Measurements from ENCODE around the gene RPS23.
"Not testable (repeated sequence)": the region's sequence is repeated elsewhere in the genome, so short reads cannot be mapped to it uniquely, and the experiment has no call there.

The RPS23 gene

DNA sequence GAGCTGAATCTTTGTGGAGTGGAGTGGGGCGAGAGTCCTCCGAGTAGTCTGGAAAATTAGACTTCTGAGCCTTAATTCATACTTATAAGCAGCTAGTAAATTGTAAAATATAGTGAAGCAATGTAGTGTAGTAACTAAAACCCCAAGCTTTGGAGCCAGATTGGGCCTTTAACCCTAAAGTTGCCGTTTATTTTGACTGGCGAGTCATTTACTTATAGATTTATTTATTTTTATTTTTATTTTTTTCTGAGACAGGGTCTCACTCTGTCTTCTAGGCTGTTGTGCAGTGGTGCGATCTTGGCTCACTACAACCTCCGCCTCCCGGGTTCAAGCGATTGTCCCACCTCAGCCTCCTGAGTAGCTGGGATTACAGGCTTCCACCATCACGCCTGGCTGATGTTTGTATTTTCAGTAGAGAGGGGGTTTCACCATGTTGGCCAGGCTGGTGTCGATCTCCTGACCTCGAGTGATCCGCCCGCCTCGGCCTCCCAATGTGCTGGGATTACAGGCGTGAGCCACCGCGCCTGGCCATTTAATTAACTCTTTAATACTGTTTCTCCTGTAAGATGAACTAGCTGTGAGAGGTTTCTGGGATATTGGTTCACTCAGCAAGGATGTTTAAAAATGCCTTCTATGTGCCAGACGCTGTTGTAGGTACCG, 687 bp upstream of the RPS23 start:
- H3K4me1 Mint-ChIP-seq, result peaks cover 20% of the 10 kb centered on the region
- DNase-seq (ENCODE audit: low spot score in 2 of 2) (no peak), ATAC-seq (replicated peaks; ENCODE audit: extremely low read depth, poor library complexity, severe bottlenecking) (no peak)
- H3K9me3 Mint-ChIP-seq, result no peaks in the 10 kb centered on the region
- H3K27ac Mint-ChIP-seq (ENCODE audit: low read depth), result peak overlapping the region; percentile 94
- H3K27me3 Mint-ChIP-seq, result no peaks in the 10 kb centered on the region
- H3K36me3 Mint-ChIP-seq (ENCODE audit: insufficient read depth), result peaks cover 38% of the 10 kb centered on the region
- peak overlapping the region; percentile 96 for H3K4me3 Mint-ChIP-seq

DNA sequence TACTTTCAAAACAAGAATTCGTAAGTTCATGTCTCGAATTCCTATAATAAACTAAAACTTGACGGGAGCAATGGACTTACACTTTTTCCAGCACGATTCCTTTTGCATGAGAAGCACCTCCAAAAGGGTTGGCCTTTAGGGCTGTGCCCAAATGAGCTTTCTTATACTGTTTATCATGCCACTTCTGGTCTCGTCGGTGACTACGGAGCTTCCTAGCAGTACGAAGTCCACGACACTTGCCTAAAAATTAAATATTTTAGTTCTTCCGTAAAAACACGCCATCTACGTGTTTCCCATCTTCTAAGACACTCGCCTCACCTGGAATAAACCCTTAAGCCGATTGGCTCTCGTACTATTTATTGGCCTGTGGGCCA, 554 bp downstream of the RPS23 start:
- ATAC-seq (replicated peaks; ENCODE audit: extremely low read depth, poor library complexity, severe bottlenecking), result peak; percentile 19
- H3K36me3 Mint-ChIP-seq (ENCODE audit: insufficient read depth), result peaks cover 43% of the 10 kb centered on the region
- peaks cover 21% of the 10 kb centered on the region for H3K4me1 Mint-ChIP-seq
- DNase-seq (ENCODE audit: low spot score in 2 of 2), result no peak
- H3K4me3 Mint-ChIP-seq, result peak overlapping the region; percentile 96
- peak overlapping the region; percentile 94 for H3K27ac Mint-ChIP-seq (ENCODE audit: low read depth)
- H3K9me3 Mint-ChIP-seq, result no peaks in the 10 kb centered on the region
- no peaks in the 10 kb centered on the region for H3K27me3 Mint-ChIP-seq

DNA sequence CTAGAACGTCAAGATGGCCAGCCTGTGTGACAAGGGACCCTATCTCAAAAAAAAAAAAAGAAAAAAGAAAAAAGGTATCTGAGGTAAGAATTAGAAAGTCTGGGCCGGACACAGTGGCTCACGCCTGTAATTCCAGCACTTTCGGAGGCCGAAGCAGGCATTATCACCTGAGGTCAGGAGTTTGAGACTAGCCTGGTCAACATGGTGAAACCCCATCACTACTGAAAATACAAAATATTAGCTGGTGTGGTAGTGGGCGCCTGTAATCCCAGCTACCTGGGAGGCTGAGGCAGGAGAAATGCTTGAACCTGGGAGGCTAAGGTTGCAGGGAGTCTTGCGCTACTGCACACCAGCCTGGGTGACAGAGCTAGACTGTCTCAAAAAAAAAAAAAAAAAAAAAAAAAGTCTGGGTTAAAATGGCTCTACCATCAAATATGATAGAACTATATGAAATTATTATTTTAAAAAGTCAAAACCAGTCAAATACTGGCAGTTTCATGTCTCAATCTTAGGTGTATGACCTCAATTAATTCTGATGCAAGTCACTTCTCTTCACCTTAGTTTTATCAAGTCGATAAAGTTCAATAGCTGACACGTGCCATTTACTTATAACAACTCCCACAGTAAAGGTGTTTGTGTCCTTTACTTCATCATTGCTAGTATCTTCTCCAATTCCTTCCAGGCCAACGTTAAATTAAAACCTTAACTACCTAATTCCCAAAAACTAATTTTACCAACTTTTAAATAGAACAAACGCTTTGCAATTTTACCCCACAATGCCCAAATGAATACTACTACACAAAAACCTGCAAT, 1.1 kb downstream of the RPS23 start:
- no peaks in the 10 kb centered on the region for H3K9me3 Mint-ChIP-seq
- H3K4me3 Mint-ChIP-seq, result peak overlapping the region; percentile 96
- no peak for ATAC-seq (replicated peaks; ENCODE audit: extremely low read depth, poor library complexity, severe bottlenecking)
- DNase-seq (ENCODE audit: low spot score in 2 of 2), result no peak
- peak overlapping the region; percentile 94 for H3K27ac Mint-ChIP-seq (ENCODE audit: low read depth)
- H3K36me3 Mint-ChIP-seq (ENCODE audit: insufficient read depth), result peaks cover 43% of the 10 kb centered on the region
- H3K4me1 Mint-ChIP-seq, result peaks cover 25% of the 10 kb centered on the region
- H3K27me3 Mint-ChIP-seq, result no peaks in the 10 kb centered on the region

DNA sequence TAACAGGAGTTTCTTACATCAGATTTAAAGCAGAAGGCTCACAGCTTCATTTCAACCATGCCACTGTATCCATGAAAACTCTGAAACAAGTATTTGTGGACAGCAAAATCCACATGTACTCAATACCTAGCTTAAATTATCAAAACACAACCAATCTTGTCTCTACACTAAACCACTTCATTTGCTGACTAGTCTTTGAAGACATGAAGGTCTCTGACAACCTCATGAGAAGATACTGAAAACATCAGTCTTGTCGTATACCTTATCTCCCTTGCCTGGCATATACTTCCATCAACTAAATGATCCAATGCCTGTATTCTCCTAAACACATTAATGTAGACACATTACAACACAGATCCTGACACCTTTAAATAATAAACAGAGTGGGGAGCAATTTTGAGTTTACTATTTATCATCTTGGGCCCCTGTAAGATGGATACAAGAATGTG, 2.9 kb downstream of the RPS23 start:
- H3K9me3 Mint-ChIP-seq, result no peaks in the 10 kb centered on the region
- H3K4me3 Mint-ChIP-seq, result no peak overlapping the region
- H3K36me3 Mint-ChIP-seq (ENCODE audit: insufficient read depth), result peaks cover 47% of the 10 kb centered on the region
- DNase-seq (ENCODE audit: low spot score in 2 of 2), result no peak
- H3K27me3 Mint-ChIP-seq, result no peaks in the 10 kb centered on the region
- no peak for ATAC-seq (replicated peaks; ENCODE audit: extremely low read depth, poor library complexity, severe bottlenecking)
- H3K27ac Mint-ChIP-seq (ENCODE audit: low read depth), result no peak overlapping the region
- peaks cover 25% of the 10 kb centered on the region for H3K4me1 Mint-ChIP-seq

DNA sequence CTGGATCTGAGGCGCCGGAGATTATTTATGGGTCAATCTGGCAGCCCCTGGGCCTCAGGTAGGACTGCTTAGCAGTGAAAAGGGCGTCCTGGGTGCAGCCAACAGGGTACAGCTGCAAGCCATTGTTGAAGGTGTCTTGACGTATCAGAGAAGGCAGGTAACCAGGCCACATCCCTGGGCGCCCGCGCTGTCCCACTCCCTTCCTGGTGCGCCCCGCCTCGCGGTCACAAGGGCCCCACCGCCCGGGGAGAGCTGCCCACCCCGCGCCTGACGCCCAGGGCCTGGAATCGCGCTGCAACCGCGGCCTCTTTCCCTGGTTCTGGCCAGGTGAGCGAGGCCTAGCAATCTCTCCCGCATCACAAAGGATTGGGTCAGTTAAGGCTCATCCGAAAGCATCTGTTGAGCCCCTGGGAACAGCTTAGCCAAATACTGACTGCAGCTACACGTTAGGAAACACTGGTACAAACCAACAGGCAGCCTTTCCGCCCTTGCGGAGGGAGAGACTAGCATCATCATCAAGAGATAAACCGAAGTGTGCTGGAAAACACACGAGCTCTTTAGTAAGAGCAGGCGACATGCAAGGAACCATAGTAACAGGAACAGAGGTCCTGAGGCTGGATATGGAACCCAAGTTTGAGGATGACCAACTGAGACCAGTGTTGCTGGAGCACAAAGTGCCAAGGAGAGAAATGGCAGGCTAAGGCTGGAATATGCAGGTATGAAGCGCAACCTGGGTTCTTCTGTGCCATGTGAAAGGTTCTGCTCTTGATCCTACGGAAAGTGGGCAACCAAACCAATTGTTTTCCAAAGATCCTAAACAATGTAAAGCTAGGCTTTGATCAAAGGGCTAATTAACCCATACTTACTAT, 3.6 kb downstream of the RPS23 start:
- no peaks in the 10 kb centered on the region for H3K27me3 Mint-ChIP-seq
- H3K4me1 Mint-ChIP-seq, result peaks cover 25% of the 10 kb centered on the region
- DNase-seq (ENCODE audit: low spot score in 2 of 2) (no peak), ATAC-seq (replicated peaks; ENCODE audit: extremely low read depth, poor library complexity, severe bottlenecking) (no peak)
- H3K36me3 Mint-ChIP-seq (ENCODE audit: insufficient read depth), result peaks cover 48% of the 10 kb centered on the region
- H3K9me3 Mint-ChIP-seq, result no peaks in the 10 kb centered on the region
- H3K4me3 Mint-ChIP-seq, result no peak overlapping the region
- H3K27ac Mint-ChIP-seq (ENCODE audit: low read depth), result peak overlapping the region; percentile 69

DNA sequence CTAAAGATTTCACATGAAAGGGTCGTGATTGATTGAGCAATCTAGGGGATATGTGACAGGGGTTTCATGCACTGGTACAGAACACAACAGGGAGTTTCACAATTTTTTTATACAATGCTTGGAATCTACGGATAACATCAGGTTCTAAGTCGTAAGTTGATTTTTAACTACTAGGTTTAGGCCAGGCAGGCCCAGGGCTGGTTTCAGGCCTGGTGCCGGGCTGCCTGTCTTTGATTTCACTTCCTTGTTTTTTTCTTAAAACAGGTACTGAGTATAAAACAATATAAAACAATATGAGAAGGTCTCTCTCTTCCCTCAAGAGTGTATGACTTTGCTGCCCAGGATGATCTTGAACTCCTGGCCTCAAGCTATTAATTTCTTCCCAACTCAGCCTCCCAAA, 4.7 kb downstream of the RPS23 start:
- not testable (repeated sequence) for ATAC-seq (replicated peaks; ENCODE audit: extremely low read depth, poor library complexity, severe bottlenecking)
- peaks cover 22% of the 10 kb centered on the region for H3K4me1 Mint-ChIP-seq

DNA sequence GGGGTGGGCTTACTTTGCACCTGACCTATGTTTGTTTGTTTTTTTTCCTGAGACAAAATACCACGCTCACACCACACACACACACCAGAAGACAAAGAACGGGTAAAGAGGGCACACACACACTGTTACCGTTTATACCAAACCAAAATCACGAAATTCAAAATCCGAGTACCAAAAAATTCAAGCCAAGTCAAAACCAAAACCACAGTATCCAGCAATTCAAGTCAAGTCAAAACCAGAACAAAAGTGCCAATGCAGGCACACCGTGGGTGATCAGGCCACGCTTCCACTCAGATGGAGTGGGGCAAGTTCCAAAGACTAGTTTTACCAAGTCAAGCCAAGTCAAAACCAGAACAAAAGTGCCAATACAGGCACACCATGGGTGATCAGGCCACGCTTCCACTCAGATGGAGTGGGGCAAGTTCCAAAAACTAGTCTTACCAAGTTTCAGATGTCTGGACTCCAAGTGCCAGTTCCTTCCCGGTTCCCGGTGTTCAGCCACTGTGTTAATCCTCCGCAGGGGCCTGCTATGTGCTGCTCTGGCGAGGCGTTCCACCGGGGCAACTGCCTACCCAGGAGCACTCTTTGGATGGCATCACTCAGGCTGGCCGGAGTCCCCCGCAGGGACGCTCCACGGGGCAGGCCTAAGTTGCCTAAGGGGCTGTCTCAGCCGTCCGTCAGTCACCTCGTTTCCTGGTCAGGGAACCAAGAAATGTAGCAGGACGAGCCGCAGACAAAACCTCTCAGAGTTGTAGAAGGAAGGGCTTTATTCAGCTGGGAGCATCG, 5.4 kb downstream of the RPS23 start:
- not testable (repeated sequence) for ATAC-seq (replicated peaks; ENCODE audit: extremely low read depth, poor library complexity, severe bottlenecking); DNase-seq (ENCODE audit: low spot score in 2 of 2); H3K27me3 Mint-ChIP-seq; H3K4me3 Mint-ChIP-seq; H3K9me3 Mint-ChIP-seq
- H3K36me3 Mint-ChIP-seq (ENCODE audit: insufficient read depth), result peaks cover 39% of the 10 kb centered on the region
- peaks cover 18% of the 10 kb centered on the region for H3K4me1 Mint-ChIP-seq
- H3K27ac Mint-ChIP-seq (ENCODE audit: low read depth), result peak overlapping the region; percentile 38

More for the DNA sequence above, 4.7 kb downstream of the RPS23 start:
- not testable (repeated sequence) for H3K4me3 Mint-ChIP-seq; H3K9me3 Mint-ChIP-seq; H3K27me3 Mint-ChIP-seq; DNase-seq (ENCODE audit: low spot score in 2 of 2)
- H3K36me3 Mint-ChIP-seq (ENCODE audit: insufficient read depth), result peaks cover 45% of the 10 kb centered on the region
- H3K27ac Mint-ChIP-seq (ENCODE audit: low read depth), result peak overlapping the region; percentile 69

DNA sequence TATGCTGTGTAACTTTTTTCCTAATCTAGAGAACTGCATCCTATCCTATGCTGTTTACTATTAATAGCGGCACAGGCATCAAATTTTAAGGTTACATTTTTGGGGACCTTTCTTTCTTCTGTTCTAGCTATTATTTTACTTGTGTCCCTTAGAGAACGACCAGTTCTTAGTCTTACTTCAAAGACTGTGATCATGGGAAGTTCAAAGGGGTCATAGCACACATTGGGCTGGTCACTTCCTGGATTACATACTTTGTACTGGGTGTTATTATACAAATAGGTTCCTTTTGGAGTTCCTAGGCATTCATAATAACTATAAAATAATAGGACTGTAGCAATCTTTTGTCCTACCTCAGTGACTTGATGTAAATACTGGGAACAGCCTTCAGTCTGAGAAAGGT, 8.8 kb downstream of the RPS23 start:
- not testable (repeated sequence) for H3K4me1 Mint-ChIP-seq; H3K27ac Mint-ChIP-seq (ENCODE audit: low read depth); DNase-seq (ENCODE audit: low spot score in 2 of 2); H3K9me3 Mint-ChIP-seq; H3K4me3 Mint-ChIP-seq; H3K27me3 Mint-ChIP-seq; ATAC-seq (replicated peaks; ENCODE audit: extremely low read depth, poor library complexity, severe bottlenecking)
- peaks cover 16% of the 10 kb centered on the region for H3K36me3 Mint-ChIP-seq (ENCODE audit: insufficient read depth)

DNA sequence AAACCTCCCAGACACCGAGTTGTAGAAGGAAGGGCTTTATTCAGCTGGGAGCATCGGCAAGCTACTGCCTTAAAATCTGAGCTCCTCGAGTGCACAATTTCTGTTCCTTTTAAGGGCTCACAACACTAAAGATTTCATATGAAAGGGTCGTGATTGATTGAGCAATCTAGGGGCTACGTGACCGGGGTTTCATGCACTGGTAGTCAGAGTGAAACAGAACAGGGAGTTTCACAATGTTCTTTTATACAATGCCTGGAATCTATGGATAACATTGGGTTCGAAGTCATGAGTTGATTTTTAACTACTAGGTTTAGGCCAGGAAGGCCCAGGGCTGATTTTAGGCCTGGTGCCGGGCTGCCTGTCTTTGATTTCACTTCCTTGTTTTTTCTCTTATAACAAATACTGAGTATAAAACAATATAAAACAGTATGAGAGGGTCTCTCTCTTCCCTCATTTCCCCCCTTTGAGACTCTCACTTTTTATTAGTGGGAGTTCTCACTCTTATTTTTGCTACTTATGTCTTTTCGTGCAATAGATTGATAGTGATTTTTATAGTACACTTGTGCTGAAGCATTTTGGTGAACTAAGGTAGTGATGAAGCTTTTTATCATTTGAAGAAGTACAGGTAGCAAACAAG, 10.7 kb downstream of the RPS23 start:
- not testable (repeated sequence) for DNase-seq (ENCODE audit: low spot score in 2 of 2); H3K4me1 Mint-ChIP-seq; H3K36me3 Mint-ChIP-seq (ENCODE audit: insufficient read depth); H3K27me3 Mint-ChIP-seq; H3K27ac Mint-ChIP-seq (ENCODE audit: low read depth); H3K9me3 Mint-ChIP-seq; H3K4me3 Mint-ChIP-seq; ATAC-seq (replicated peaks; ENCODE audit: extremely low read depth, poor library complexity, severe bottlenecking)

DNA sequence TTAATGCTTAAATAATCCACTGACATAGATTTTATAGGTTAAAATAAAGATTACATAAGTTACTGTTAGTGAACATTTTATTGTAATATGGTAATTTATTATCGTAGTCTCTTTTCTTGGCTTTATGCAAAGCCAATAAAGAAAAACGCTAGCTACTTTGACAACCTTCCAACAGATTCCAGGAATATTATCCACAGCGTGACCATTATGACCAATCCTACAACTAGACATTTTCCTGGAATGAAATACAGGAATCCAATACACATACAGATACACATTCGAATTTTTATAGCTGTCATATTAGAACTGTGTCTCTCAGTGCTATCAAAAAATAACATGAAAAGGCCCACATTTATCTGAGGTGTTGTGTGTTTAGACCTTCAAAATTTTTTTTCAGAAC, 13.1 kb downstream of the RPS23 start:
- H3K27ac Mint-ChIP-seq (ENCODE audit: low read depth), result no peak overlapping the region
- H3K27me3 Mint-ChIP-seq, result no peaks in the 10 kb centered on the region
- H3K4me3 Mint-ChIP-seq, result no peak overlapping the region
- H3K9me3 Mint-ChIP-seq, result no peaks in the 10 kb centered on the region
- ATAC-seq (replicated peaks; ENCODE audit: extremely low read depth, poor library complexity, severe bottlenecking), result no peak
- DNase-seq (ENCODE audit: low spot score in 2 of 2), result no peak
- no peaks in the 10 kb centered on the region for H3K4me1 Mint-ChIP-seq
- peaks cover 4% of the 10 kb centered on the region for H3K36me3 Mint-ChIP-seq (ENCODE audit: insufficient read depth)

DNA sequence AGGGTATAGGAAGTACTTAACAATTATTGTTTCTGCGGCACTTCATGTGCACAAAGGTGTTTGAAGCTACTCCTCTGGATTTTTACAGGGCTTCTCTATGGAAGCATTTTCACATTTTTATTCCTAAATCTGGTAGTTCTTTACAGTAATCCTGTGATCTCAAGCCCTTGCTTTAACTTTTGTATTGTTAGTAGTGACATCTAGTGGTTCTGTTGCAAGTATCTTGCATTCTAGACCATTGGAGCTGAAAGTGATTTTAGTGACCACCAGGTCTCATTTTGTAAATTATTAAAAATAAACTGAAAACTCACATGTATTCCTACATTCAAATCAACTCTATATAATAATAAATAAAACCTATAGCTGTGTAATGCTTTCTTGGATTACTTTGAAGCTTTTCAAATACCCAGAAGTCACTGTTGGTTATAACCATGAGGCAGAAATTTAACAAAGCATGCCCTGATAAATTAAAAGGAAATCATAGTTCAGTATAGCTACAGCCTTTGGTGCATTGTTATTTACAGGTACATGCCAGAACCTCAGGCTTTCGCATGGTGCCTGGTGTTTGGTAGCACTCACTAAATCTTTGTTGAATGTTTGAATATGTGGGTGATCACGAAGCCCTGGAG, 18.9 kb downstream of the RPS23 start:
- ATAC-seq (replicated peaks; ENCODE audit: extremely low read depth, poor library complexity, severe bottlenecking), result no peak
- Mint-ChIP-seq H3K27me3 (no peaks in the 10 kb centered on the region), H3K4me1 (no peaks in the 10 kb centered on the region), H3K27ac (ENCODE audit: low read depth) (no peak overlapping the region), H3K4me3 (no peak overlapping the region), H3K36me3 (ENCODE audit: insufficient read depth) (no peaks in the 10 kb centered on the region), H3K9me3 (no peaks in the 10 kb centered on the region)
- DNase-seq (ENCODE audit: low spot score in 2 of 2), result no peak

Measured in central memory CD8-positive, alpha-beta T cell (primary cell).